Trophoblast cell (in vitro differentiated cells and primary cell): Measurements from ENCODE around the gene LCK.
"Not testable (repeated sequence)": the region's sequence is repeated elsewhere in the genome, so short reads cannot be mapped to it uniquely, and the experiment has no call there.

Experiments used
- DNase-seq, 2 donors: peaks; one replicate each; pipeline ENCODE4 v3.0.0-alpha.2; 2016
- H2AFZ ChIP-seq: 2 replicates; pipeline ENCODE4 v1.6.1; 2013; ENCODE audit warnings: low read length, moderate library complexity, mild to moderate bottlenecking; ENCODE audit not compliant: insufficient read depth, poor library complexity
- H2AK5ac ChIP-seq: 2 replicates; pipeline ENCODE4 v1.6.1; 2013; ENCODE audit warnings: mild to moderate bottlenecking, low read length
- H2BK120ac ChIP-seq: 2 replicates; pipeline ENCODE4 v1.6.1; 2013; ENCODE audit warnings: low read length, mild to moderate bottlenecking, moderate library complexity; ENCODE audit not compliant: insufficient read depth, poor library complexity
- H2BK12ac ChIP-seq: 2 replicates; pipeline ENCODE4 v1.6.1; 2013; ENCODE audit warnings: mild to moderate bottlenecking, low read length, moderate library complexity
- H2BK5ac ChIP-seq: 2 replicates; pipeline ENCODE4 v1.6.1; 2013; ENCODE audit warnings: low read length, low read depth, moderate library complexity, mild to moderate bottlenecking; ENCODE audit not compliant: poor library complexity
- H3K14ac ChIP-seq: 2 replicates; pipeline ENCODE4 v1.6.1; 2013; ENCODE audit warnings: mild to moderate bottlenecking, low read length
- H3K18ac ChIP-seq: 2 replicates; pipeline ENCODE4 v1.6.1; 2013; ENCODE audit warnings: mild to moderate bottlenecking, low read length
- H3K23ac ChIP-seq: 2 replicates; pipeline ENCODE4 v1.6.1; 2013; ENCODE audit warnings: low read length
- H3K27ac ChIP-seq: 2 replicates; pipeline ENCODE4 v1.5.1; 2013; ENCODE audit warnings: low read depth, mild to moderate bottlenecking, inconsistent platforms, low read length, moderate library complexity
- H3K27me3 ChIP-seq: 2 replicates; pipeline ENCODE4 v1.6.1; 2013; ENCODE audit warnings: inconsistent platforms, mild to moderate bottlenecking, low read length, moderate library complexity; ENCODE audit not compliant: insufficient read depth
- H3K36me3 ChIP-seq, 2 experiments: 1 replicate in 1 of 2; 2 replicates in 1 of 2; pipeline ENCODE4 v1.6.1; 2013; ENCODE audit warnings: low read length in 2 of 2, mild to moderate bottlenecking in 2 of 2, moderate library complexity in 1 of 2; ENCODE audit not compliant: insufficient read depth in 2 of 2, control insufficient read depth in 1 of 2
- H3K4ac ChIP-seq: 2 replicates; pipeline ENCODE4 v1.6.1; 2013; ENCODE audit warnings: low read depth, mild to moderate bottlenecking, low read length, moderate library complexity
- H3K4me1 ChIP-seq, 2 experiments: 1 replicate in 1 of 2; 2 replicates in 1 of 2; pipeline ENCODE4 v1.6.1; 2013; ENCODE audit warnings: low read length in 2 of 2, mild to moderate bottlenecking in 2 of 2, moderate library complexity in 1 of 2; ENCODE audit not compliant: insufficient read depth in 2 of 2, control insufficient read depth in 1 of 2
- H3K4me2 ChIP-seq: 2 replicates; pipeline ENCODE4 v1.6.1; 2013; ENCODE audit warnings: inconsistent platforms, mild to moderate bottlenecking, low read length, moderate library complexity
- H3K4me3 ChIP-seq: 2 replicates; pipeline ENCODE4 v1.5.1; 2013; ENCODE audit warnings: mild to moderate bottlenecking, low read depth, low read length, inconsistent platforms
- H3K79me1 ChIP-seq: one replicate; pipeline ENCODE4 v1.6.1; 2013; ENCODE audit warnings: low read length
- H3K79me2 ChIP-seq: 2 replicates; pipeline ENCODE4 v1.6.1; 2013; ENCODE audit warnings: low read length, mild to moderate bottlenecking; ENCODE audit not compliant: control insufficient read depth, insufficient read depth, poor library complexity
- H3K9ac ChIP-seq: 2 replicates; pipeline ENCODE4 v1.6.1; 2013; ENCODE audit warnings: mild to moderate bottlenecking, low read length
- H3K9me3 ChIP-seq: 2 replicates; pipeline ENCODE4 v1.6.1; 2013; ENCODE audit warnings: low read depth, mild to moderate bottlenecking, control low read depth, inconsistent platforms, low read length; ENCODE audit not compliant: insufficient read depth
- H4K12ac ChIP-seq: 2 replicates; pipeline ENCODE4 v1.6.1; 2013; ENCODE audit warnings: low read depth, mild to moderate bottlenecking, low read length, moderate library complexity
- H4K8ac ChIP-seq: 2 replicates; pipeline ENCODE4 v1.6.1; 2013; ENCODE audit warnings: low read depth, mild to moderate bottlenecking, low read length, moderate library complexity
- H4K91ac ChIP-seq: one replicate; pipeline ENCODE4 v1.6.1; 2013; ENCODE audit warnings: low read depth, mild to moderate bottlenecking, low read length, moderate library complexity
- WGBS: extraction: QIAGEN DNeasy Blood & Tissue Kit; methylation state at CpG from one replicate; pipeline ENCODE4 v1.1.7; 2013; ENCODE audit warnings: missing lambda C conversion rate; ENCODE audit not compliant: insufficient read length, insufficient coverage; ENCODE audit errors: extremely low coverage; 5-methylcytosine and 5-hydroxymethylcytosine counted together

The LCK gene

GRCh38 chr1:32256473-32257226 lies 5.6 kb downstream of the LCK start:
- Histone ChIP-seq H3K4me3 (no peak overlapping the region), H3K27me3 (no peaks in the 10 kb centered on the region), H3K18ac (no peak overlapping the region), H3K79me2 (no peaks in the 10 kb centered on the region), H3K4ac (no peak overlapping the region), H3K23ac (no peak overlapping the region), H4K12ac (no peak overlapping the region), H4K8ac (no peak overlapping the region), H2AFZ (no peak overlapping the region), H2BK120ac (no peak overlapping the region), H4K91ac (no peak overlapping the region), H3K9ac (no peak overlapping the region), H3K79me1 (no peaks in the 10 kb centered on the region), H2AK5ac (no peak overlapping the region), H3K27ac (no peak overlapping the region), H3K36me3 (no peaks in the 10 kb centered on the region), H3K4me1 (no peaks in the 10 kb centered on the region), H3K9me3 (no peaks in the 10 kb centered on the region), H3K4me2 (no peak overlapping the region), H2BK5ac (no peak overlapping the region), H2BK12ac (no peak overlapping the region), H3K14ac (no peak overlapping the region)
- no CpG with 5 or more reads among the region's 9 CpGs for WGBS
- no peak for DNase-seq

- Histone ChIP-seq H3K79me1 (no peaks in the 10 kb centered on the region), H3K9ac (no peak overlapping the region), H2BK120ac (no peak overlapping the region), H4K12ac (no peak overlapping the region), H3K79me2 (no peaks in the 10 kb centered on the region), H3K27ac (no peak overlapping the region), H3K14ac (no peak overlapping the region), H2BK12ac (no peak overlapping the region), H4K8ac (no peak overlapping the region), H3K23ac (no peak overlapping the region), H3K4ac (no peak overlapping the region), H2AFZ (no peak overlapping the region), H2AK5ac (no peak overlapping the region), H3K18ac (no peak overlapping the region), H3K9me3 (no peaks in the 10 kb centered on the region), H4K91ac (no peak overlapping the region), H3K36me3 (no peaks in the 10 kb centered on the region), H3K4me1 (no peaks in the 10 kb centered on the region), H3K27me3 (no peaks in the 10 kb centered on the region), H3K4me2 (no peak overlapping the region), H3K4me3 (no peak overlapping the region), H2BK5ac (no peak overlapping the region)
- no peak for DNase-seq
- WGBS = no CpG with 5 or more reads among the region's 6 CpGs
Measured at GRCh38 chr1:32257227-32257508, 6.1 kb downstream of the LCK start.

GRCh38 chr1:32263236-32263593 lies 12.2 kb downstream of the LCK start:
- H3K23ac ChIP-seq, H3K27me3 ChIP-seq, H2BK12ac ChIP-seq, H3K4me1 ChIP-seq, H3K27ac ChIP-seq, H2AK5ac ChIP-seq, H4K91ac ChIP-seq, H4K8ac ChIP-seq, H3K4me2 ChIP-seq, H3K9me3 ChIP-seq, H3K4me3 ChIP-seq, H3K18ac ChIP-seq, H3K79me1 ChIP-seq, H4K12ac ChIP-seq, H3K4ac ChIP-seq, H2BK120ac ChIP-seq, H3K79me2 ChIP-seq, H3K9ac ChIP-seq, H3K36me3 ChIP-seq, H3K14ac ChIP-seq, H2AFZ ChIP-seq, DNase-seq, H2BK5ac ChIP-seq: not testable (repeated sequence)
- no CpG with 5 or more reads among the region's 4 CpGs for WGBS

DNA sequence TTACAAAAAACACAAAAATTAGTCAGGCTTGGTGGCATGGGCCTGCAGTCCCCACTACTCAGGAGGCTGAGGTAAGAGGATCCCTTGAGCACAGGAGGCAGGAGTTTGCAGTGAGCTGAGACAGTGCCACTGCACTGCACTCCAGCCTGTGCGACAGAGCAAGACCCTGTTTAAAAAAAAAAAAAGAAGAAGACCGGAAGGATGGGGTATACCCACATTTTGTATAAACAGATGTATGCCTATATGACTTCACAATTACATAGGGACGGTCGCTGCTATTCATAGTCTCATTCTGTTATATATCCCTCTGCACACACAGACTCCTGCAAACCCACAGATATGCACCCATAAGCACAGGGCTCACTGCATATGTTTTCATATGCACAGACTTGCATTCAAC lies 12.7 kb downstream of the LCK start:
- no peak overlapping the region for H2BK12ac ChIP-seq
- no peak overlapping the region for H3K18ac ChIP-seq
- H3K4ac ChIP-seq = no peak overlapping the region
- H3K9me3 ChIP-seq = no peaks in the 10 kb centered on the region
- no CpG with 5 or more reads among the region's 4 CpGs for whole genome bisulfite sequencing
- no peak overlapping the region for H2BK120ac ChIP-seq
- no peaks in the 10 kb centered on the region for H3K79me2 ChIP-seq
- no peak overlapping the region for H3K4me3 ChIP-seq
- no peak overlapping the region for H2BK5ac ChIP-seq
- H3K79me1 ChIP-seq = no peaks in the 10 kb centered on the region
- peaks cover 0 to 3% of the 10 kb centered on the region in 2 experiments for H3K4me1 ChIP-seq
- no peak overlapping the region for H3K4me2 ChIP-seq
- no peak overlapping the region for H4K91ac ChIP-seq
- H2AK5ac ChIP-seq = no peak overlapping the region
- DNase-seq = no peak
- H4K12ac ChIP-seq = no peak overlapping the region
- no peak overlapping the region for H3K27ac ChIP-seq
- no peak overlapping the region for H4K8ac ChIP-seq
- H3K9ac ChIP-seq = no peak overlapping the region
- no peak overlapping the region for H3K14ac ChIP-seq
- H3K23ac ChIP-seq = no peak overlapping the region
- no peaks in the 10 kb centered on the region for H3K36me3 ChIP-seq
- H2AFZ ChIP-seq = no peak overlapping the region
- no peaks in the 10 kb centered on the region for H3K27me3 ChIP-seq
